ENCODE results near the gene STX2.
"Not testable (repeated sequence)": the region's sequence is repeated elsewhere in the genome, so short reads cannot be mapped to it uniquely, and the experiment has no call there.

STX2 gene

DNA sequence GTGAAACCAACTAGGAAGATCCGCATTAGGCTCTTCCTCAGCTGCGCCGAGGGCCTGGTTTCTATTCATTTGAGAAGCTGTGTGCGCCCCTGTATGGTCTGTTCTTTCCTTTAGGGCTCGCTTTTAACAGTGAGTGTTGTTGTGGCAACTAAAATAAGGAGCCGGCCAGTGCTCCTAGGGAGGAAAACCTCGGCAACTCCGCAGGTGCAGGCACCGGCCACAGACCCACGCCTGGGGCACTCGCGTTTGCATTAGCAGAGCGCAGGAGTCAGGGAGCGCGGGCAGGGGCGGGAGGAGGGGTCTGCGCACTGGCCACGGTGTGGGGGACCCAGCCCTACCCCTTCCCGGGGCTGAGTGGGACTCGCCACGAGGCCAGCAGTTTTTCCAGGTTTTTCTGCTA lies 50.5 kb downstream of the STX2 start:
- TF ChIP-seq, protein P1, sequence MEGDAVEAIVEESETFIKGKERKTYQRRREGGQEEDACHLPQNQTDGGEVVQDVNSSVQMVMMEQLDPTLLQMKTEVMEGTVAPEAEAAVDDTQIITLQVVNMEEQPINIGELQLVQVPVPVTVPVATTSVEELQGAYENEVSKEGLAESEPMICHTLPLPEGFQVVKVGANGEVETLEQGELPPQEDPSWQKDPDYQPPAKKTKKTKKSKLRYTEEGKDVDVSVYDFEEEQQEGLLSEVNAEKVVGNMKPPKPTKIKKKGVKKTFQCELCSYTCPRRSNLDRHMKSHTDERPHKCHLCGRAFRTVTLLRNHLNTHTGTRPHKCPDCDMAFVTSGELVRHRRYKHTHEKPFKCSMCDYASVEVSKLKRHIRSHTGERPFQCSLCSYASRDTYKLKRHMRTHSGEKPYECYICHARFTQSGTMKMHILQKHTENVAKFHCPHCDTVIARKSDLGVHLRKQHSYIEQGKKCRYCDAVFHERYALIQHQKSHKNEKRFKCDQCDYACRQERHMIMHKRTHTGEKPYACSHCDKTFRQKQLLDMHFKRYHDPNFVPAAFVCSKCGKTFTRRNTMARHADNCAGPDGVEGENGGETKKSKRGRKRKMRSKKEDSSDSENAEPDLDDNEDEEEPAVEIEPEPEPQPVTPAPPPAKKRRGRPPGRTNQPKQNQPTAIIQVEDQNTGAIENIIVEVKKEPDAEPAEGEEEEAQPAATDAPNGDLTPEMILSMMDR (conservative IDR thresholded peaks at IDR 0.05; ENCODE audit: low read depth, low read length): no peak
- no peak for DNase-seq (ENCODE audit: low read depth)
- H3K4me3 ChIP-seq (ENCODE audit: low read depth, low read length): no peak overlapping the region

DNA sequence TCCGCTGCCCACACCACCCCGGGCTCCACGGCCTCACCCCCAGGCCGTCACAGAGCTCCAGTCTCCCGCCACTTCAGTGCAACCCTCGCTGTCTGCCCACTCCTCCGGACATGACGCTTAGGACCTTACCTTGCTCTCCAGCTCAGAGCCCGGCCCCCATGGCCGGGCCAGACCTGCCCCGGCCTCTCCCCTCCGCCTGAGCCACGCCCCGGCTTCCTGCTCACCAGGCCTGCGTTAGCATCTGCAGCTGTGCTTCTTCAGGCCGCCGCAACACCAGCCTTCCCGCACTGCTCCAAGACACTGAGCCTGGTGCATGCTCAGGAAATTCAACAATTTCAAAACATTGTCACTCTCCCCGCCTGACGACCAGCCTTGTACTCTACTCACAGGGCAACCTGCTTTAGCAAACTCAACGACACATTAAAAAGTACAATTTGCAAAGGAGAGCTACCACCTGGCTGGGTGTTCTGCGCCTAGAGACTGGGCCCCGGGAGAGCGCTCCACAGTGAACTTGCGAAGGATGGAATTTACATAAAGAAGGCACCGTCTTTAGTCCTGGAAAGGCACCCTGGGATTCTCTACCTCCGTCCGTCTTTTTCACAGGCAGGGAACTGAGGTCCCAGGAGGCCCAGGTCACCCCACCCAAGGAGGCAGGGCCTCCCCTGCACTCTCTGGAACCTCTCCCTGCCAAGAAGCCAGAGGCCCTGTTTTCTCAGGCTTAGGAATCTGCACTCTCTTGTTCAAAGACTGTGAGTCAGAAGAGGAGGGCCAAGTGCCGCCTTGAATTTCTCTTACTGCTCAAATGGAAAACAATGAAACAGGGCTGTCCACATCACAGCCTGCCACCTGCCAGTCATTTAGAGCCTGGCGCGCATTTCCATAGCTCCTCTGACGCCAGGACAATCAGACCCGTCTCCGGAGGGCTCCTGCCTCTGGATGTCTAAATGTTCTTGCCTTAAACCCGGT lies 51.3 kb downstream of the STX2 start:
- TF ChIP-seq, protein P1 (conservative IDR thresholded peaks at IDR 0.05; ENCODE audit: low read depth, low read length): no peak
- DNase-seq (ENCODE audit: low read depth): peak; percentile 79
- no peak overlapping the region for H3K4me3 ChIP-seq (ENCODE audit: low read depth, low read length)

DNA sequence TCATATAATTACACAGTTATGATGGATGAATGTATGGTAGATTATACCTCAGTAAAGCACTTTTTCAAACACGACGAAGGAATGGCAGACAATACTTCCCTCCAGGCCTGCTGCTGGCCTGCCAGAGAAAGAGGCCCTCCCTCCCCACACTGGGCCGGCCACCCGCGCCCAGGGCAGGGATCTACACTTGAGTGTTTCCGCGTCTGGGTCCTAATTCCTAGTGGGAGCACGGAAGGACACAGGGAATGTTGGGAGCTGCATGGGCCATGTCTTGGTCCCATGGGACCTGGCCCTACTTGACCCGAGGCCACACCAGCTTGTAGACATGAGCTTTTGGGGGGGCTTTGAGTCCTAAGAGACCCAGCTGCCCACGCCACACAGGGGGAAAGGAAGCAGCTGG lies 52.0 kb downstream of the STX2 start:
- TF ChIP-seq, protein P1 (conservative IDR thresholded peaks at IDR 0.05; ENCODE audit: low read depth, low read length): no peak
- H3K4me3 ChIP-seq (ENCODE audit: low read depth, low read length): no peak overlapping the region
- no peak for DNase-seq (ENCODE audit: low read depth)

DNA sequence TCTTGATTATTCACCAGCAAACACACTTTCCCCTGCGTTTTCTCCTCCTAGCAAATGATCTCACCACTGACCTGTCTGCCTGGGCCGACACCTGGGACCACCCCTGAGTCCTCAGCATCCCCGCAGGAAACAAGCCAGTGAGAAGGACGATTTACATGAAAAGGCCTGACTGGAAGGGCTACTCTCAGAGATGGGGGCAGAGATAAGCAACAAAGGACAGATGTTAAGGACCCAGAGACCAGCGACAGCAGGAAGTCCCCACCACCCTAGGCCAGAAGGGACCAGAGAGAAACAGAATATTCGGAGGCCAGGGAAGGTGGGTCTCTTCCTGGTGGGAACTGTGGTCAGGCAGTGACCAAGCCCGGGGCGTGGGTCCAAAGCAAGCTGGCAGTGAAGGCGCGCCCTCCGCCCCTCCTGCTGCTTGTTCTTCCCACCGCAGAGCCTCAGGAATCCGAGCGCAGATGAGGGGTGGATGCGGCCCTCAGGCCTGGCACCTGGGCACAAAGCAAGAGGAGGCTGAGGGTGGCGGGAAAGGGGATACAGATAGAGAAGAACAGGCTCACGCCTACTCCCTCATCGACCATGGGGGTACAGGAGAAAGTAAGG lies 55.8 kb downstream of the STX2 start:
- no peak overlapping the region for H3K4me3 ChIP-seq (ENCODE audit: low read depth, low read length)
- TF ChIP-seq, protein P1 (conservative IDR thresholded peaks at IDR 0.05; ENCODE audit: low read depth, low read length): no peak
- DNase-seq (ENCODE audit: low read depth): no peak

DNA sequence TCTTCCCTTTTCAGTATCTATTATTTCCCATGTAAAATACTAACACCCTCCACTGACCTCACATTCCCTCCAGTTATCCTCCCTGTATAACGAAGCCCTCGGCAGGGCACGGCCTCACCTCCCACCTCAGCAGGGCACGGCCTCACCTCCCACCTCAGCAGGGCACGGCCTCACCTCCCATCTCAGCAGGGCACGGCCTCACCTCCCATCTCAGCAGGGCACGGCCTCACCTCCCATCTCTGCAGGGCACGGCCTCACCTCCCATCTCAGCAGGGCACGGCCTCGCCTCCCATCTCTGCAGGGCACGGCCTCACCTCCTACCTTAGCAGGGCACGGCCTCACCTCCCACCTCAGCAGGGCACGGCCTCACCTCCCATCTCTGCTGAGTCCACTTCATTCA lies 56.8 kb downstream of the STX2 start:
- DNase-seq (ENCODE audit: low read depth); H3K4me3 ChIP-seq (ENCODE audit: low read depth, low read length): not testable (repeated sequence)

DNA sequence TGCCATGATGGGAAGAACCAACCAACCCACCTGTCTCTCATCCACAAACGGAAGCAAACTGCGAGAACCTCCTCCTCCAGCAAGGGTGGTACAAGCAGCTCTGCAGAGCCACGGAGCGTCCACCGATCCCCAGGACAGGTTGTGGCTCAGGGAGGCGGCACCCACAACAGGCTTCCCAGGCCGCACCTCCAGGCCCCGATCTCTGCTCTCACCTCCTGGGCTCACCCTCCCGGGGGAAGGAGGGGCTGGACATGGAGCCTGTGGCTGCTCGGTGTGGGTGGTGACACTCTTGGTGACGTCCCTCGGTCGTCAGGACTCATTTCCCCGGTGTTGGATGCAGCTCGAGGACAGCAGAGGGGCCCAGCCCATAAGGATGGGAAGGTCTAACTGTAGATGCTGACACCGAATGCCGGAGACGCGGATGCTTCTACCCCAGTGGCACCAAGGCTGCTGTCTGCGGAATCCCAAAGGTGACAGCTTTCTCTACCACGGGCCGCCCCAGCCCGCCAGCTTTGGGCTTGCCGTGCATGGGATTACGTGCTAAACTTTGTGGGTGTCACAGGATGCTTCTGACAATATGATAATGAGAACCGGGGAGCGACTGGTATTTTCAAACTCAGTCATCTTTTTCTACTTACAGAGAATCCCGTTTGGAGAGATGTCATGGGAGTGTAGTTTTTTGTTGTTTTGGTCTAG lies 58.0 kb downstream of the STX2 start:
- TF ChIP-seq, protein P1 (conservative IDR thresholded peaks at IDR 0.05; ENCODE audit: low read depth, low read length): no peak
- DNase-seq (ENCODE audit: low read depth): no peak
- H3K4me3 ChIP-seq (ENCODE audit: low read depth, low read length): no peak overlapping the region

DNA sequence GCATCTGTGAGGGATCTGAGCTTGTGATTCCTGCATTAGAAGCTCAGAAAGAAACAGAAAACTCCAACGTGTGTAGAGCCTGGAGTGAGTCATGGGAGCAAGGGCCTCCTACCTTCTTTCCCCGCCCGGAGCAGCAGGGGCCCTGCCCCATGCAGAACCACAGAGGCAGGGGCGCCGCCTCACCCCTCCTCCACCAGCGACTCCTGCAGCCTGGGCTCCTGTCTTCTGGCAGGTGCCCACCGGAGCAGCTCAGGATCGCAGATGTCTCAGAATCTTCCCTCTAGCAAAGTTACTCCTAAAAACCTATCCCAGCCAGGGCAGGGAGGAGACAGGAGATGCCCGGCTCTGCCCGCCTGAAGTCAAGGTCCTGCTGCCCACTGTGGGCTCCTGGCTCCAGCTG lies 58.7 kb downstream of the STX2 start:
- DNase-seq (ENCODE audit: low read depth): no peak
- TF ChIP-seq, protein P1 (conservative IDR thresholded peaks at IDR 0.05; ENCODE audit: low read depth, low read length): no peak
- H3K4me3 ChIP-seq (ENCODE audit: low read depth, low read length): no peak overlapping the region
